Fibroblast of mammary gland (primary cell): ENCODE data around the gene CDKAL1.
"Not testable (repeated sequence)": the region's sequence is repeated elsewhere in the genome, so short reads cannot be mapped to it uniquely, and the experiment has no call there.

Experiments
- DNase-seq: peaks from one replicate; pipeline ENCODE4 v3.0.0-alpha.2; 2010; ENCODE audit warnings: low read depth
- H3K4me3 ChIP-seq: 2 replicates; pipeline ENCODE4 v1.5.1; 2011; ENCODE audit warnings: low read depth, mild to moderate bottlenecking, low read length, moderate library complexity; ENCODE audit not compliant: control insufficient read depth
- CTCF ChIP-seq: conservative IDR thresholded peaks from 2 replicates; pipeline ENCODE4 v1.5.1; 2011; ENCODE audit warnings: low read depth, low read length, inconsistent platforms; ENCODE audit not compliant: control insufficient read depth, insufficient read depth

CDKAL1 gene

DNA sequence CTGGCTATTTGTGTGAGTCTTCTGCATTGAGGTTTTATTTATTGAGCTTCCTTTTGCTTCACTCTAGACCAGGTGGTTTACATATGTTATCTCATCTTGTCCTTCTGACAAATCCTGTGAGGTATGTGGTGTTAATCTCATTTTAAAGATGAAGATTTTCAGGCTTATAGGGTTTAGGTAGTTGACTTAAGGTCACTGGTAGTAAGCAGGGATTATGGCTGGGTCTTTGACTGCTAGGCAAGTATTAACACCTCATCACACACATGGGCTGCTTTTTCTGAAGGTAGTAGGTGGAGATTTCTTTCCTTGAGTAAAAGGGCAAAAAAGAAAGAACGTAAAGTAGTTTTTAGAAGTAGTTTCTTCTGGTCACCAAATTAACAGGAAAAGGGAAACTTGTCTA lies 72.6 kb downstream of the CDKAL1 start:
- DNase-seq: no peak
- H3K4me3 ChIP-seq: no peak overlapping the region
- no peak for TF ChIP-seq CTCF

DNA sequence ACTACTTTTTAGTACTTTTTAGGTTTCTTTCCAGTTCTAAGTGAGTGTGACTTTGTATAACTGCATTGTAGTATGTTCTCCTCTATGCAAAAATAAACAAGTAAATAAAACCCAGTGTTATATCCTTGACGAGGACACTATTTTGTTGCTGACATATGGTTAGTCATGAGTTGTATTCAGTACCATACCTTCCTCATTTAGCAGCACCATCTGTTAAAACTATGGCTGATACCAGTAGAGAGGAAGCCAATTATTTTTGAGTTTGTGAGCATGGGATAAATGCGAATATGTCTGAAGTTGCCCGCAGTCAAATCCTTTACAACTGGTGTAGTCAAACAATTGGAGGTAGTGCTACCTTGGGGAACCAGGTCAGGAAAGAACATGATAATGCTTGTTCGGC lies 74.1 kb downstream of the CDKAL1 start:
- no peak for DNase-seq
- TF ChIP-seq CTCF: no peak
- no peak overlapping the region for H3K4me3 ChIP-seq

GRCh38 chr6:20608905-20609304 lies 74.6 kb downstream of the CDKAL1 start:
- TF ChIP-seq CTCF: no peak
- no peak overlapping the region for H3K4me3 ChIP-seq
- no peak for DNase-seq

- H3K4me3 ChIP-seq, DNase-seq: not testable (repeated sequence)
These were observed 75.7 kb downstream of the CDKAL1 start for GRCh38 chr6:20609924-20610323.

DNA sequence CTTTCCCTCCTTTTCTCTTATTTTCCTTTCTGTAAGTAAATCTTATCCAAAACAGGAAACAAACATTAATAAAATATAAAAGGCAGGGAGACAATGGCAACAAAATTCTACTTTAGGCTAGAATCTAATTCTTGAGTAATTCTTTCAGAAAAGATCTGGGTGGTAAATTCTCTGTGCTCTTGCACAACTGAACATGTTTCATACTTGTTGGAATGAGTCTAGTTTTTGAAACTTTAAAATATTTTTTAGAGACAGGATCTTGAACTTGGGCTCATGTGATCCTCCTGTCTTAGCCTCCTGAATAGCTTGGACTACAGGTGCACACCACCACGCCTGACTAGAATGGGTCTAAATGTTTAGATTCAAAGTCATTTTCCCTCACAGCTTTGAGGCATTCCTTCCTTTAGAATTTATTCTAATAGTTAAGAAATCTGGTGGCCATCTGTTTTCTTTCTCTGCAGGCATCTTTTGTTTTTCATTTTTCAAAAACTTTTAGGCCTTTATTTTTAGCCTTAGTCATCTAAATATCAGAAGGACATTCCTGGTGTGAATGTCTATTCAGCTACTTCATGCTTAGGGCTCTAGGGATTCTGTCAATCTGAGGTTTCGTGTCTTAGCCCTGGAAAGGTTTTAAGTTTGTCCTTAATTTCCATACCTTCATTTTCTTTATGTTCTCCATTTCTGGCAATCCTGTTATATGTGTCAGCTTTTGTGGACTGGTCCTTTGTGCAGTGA lies 76.5 kb downstream of the CDKAL1 start:
- H3K4me3 ChIP-seq: no peak overlapping the region
- peak; percentile 22 for DNase-seq
- TF ChIP-seq CTCF: no peak

- not testable (repeated sequence) for H3K4me3 ChIP-seq, DNase-seq
These were observed 83.3 kb downstream of the CDKAL1 start for GRCh38 chr6:20617537-20617936.

DNA sequence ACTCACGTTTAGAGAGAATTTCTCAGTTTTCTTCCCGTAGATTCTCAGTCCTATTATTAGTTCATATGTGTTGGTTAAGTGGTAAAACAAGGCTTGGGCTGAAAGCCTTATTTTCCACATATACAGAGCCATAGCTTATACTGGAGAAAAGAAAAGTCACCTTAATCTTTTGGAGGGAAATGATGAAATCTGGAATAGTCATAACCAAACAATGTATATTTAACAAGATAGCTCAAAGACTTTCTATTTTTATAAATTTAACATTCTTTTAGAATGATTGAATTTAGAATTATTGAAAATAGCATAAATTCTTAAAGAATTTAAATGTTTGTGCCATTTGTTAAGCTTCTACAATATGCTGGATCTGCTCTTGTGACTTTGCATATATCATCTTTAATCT lies 85.8 kb downstream of the CDKAL1 start:
- no peak for DNase-seq
- H3K4me3 ChIP-seq: no peak overlapping the region
- no peak for TF ChIP-seq CTCF

DNA sequence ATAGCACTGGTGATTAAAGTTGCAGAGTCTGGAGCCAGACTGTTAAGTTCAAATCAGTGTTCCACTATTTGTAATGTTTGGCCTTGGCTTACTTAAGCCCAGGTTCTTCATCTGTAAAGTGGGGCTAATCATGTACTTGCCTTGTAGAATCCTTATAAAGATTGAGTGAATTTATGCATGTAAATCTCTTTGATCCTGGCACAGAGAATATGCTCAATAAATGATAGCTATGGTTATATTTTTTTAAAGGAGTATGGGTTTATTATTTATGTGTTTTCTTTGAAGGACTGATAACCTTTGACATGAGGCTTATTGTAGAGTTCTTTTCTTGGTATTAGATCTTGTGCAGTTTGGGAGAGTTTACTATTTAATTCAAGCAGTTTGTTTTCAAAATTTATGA lies 89.5 kb downstream of the CDKAL1 start:
- no peak overlapping the region for H3K4me3 ChIP-seq
- DNase-seq: no peak
- no peak for TF ChIP-seq CTCF
